GM11168 (cell line): ENCODE data around the gene ANXA9.

Experiments
- in situ Hi-C: fragments of 300-500 bp; cut with MboI; formaldehyde crosslinking; loops from one replicate; pipeline ENCODE4 v1.12.0; 2022; ENCODE audit warnings: low sequenced_read_pairs; ENCODE audit not compliant: unreplicated experiment

Gene ANXA9

GRCh38 chr1:151036356-151036755, 54.3 kb downstream of the ANXA9 start, which contains the start of gene BNIPL:
Gene BNIPL (plus strand): TSS chr1:151036586. CDS start chr1:151036726, 140 bp downstream.
- in situ Hi-C loops = no loop called here

GRCh38 chr1:151037032-151037431, 54.9 kb downstream of the ANXA9 start:
- in situ Hi-C loops = no loop called here

- in situ Hi-C loops = no loop called here
These were observed 57.4 kb downstream of the ANXA9 start for GRCh38 chr1:151039521-151039920.

- in situ Hi-C loops = no loop called here
These were observed 61.1 kb downstream of the ANXA9 start for GRCh38 chr1:151043163-151043562.
